HG03565 (cell line): ENCODE results near the gene MARS1.
"Not testable (repeated sequence)": the region's sequence is repeated elsewhere in the genome, so short reads cannot be mapped to it uniquely, and the experiment has no call there.

Source experiments
- ATAC-seq: cut with Tn5 transposase; IDR thresholded peaks from one replicate; pipeline ENCODE4 v1.9.1; 2021; ENCODE audit warnings: mild to moderate bottlenecking, moderate library complexity; ENCODE audit not compliant: unreplicated experiment

MARS1 gene

DNA sequence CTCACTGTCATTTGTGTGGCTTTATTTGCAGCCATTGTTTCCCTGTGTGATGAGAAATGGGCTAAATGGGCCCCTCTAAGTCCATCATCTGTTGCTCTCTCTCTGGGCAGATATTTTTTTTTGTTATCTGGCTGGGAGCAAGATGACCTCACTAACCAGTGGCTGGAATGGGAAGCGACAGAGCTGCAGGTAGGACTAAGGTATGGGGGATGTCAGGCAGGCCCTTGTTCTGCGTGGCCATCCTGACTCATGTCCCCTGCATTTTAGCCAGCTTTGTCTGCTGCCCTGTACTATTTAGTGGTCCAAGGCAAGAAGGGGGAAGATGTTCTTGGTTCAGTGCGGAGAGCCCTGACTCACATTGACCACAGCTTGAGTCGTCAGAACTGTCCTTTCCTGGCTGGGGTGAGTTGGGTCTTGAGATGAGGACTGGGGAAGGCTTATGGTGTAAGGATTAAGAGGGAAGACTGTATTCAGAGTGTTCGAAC lies 1.3 kb downstream of the MARS1 start:
- ATAC-seq, result no peak

DNA sequence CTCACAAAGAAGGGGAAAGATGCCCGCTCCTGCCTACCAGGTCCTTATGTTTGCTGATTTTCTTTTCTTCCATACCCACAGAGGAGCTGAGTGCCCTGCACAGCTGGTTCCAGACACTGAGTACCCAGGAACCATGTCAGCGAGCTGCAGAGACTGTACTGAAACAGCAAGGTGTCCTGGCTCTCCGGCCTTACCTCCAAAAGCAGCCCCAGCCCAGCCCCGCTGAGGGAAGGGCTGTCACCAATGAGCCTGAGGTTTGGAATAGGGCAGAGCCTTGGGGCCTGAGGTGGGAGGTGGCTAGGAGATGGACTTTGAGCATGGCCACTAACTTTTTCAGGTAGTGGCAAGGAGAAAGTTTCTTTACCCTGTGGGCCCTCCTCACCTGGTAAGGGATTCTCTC lies 2.3 kb downstream of the MARS1 start:
- ATAC-seq, result no peak

DNA sequence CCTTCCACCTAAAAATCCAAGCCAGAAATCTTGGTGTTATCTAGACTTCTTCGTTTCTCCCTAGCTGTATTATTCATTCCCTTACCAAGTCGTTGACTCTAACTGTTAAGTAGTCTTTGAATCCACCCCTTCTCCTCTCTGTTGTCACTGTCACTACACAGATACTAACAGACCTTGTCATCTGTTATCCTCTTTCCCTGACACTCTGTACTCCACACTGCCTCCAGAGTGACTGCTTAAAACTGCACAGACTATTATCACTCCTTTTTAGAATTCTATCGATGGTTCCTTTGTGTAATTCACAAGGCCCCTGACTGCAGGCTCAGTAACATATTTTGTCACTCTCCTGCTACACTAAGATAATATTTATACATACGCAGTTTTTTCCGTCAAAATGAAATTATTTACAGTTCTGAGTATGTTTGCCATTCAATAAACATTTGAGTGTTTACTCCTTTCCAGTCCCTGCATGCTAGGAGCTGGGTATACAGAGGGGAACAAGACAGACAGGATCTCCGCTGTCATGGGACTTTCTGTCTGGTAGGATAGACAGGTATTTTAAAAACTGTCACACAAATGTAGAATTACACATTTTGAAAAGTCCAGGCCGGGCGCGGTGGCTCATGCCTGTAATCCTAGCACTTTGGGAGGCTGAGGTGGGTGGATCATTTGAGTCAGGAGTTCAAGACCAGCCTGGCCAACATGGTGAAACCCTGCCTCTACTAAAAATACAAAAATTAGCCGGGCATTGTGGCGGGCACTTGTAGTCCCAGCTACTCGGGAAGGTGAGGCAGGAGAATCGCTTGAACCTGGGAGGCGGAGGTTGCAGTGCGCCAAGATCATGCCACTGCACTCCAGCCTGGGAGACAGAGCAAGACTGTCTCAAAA lies 3.8 kb downstream of the MARS1 start:
- ATAC-seq, result no peak

DNA sequence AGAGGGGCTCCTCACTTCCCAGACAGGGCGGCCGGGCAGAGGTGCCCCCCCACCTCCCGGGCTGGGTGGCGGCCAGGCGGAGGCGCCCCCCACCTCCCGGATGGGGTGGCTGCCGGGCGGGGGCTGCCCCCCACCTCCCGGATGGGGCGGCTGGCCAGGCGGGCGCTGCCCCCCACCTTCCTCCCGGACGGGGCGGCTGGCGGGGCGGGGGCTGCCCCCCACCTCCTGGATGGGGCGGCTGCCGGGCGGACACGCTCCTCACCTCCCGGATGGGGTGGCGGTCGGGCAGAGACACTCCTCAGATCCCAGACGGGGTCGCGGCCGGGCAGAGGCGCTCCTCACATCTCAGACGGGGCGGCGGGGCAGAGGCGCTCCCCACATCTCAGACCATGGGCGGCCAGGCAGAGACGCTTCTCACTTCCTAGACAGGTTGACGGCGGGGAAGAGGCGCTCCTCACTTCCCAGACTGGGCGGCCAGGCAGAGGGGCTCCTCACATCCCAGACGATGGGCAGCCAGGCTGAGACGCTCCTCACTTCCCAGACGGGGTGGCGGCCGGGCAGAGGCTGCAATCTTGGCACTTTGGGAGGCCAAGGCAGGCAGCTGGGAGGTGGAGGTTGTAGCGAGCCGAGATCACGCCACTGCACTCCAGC lies 7.3 kb downstream of the MARS1 start:
- ATAC-seq, result not testable (repeated sequence)

DNA sequence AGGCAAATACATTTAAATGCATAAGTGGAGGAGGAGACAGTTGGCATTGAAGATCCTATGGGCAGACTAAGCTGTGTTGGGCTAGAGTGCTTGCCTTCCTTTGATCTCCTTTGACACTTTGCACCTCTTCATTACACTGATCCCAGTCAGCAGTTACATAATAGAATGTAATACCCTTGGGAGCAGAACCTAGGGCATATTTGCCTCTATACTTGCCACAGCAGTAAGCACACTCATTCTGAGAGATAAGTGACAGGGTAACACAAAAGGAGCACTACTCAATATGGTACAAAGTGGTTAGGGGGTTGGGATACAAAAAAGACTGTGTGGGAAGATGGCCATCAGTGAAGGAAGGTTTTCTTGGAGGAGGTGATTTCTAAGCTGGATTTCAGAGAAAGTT lies 9.0 kb downstream of the MARS1 start:
- no peak for ATAC-seq

DNA sequence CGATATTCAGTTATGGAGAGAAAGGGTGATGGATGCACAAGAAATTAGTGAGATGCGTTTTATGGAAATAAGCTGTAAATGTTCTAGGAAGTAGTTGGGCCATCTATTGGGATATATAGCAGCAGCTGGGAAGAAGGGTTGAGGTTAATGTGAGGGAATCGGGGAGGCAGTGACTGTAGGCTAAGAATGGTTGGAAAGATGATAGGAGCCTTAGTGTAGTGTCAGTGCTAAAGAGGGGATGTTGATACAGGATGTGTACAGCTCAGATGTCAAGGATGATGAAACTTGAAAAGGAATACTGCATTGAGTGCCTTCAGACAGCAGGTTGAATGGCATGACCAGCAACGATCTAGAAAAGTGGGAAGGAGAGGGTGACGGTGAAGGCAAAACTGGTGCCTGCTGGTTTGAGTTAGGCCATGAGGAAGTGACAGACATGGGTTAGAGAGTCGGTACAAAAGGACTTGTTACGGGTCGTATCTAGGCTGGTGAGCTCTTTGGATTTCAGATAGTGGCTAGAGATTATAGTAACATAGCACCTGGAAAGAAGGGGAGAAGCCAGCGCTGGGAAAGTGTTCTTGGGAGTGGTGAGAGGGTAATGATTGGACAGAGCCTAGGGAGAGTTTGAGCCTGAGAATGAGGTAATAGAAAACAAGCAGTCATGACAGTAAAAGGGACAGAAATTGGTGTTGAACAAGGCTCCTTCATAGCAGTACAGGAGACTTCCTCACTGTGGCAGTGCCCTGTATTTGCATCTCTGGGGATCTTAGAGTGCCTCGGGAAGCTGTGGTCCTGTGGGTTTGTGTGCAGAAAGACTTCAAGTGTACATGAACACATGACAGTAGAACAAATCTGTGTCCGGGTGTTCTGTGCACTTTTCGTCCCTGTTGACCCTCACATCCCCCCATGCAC lies 9.6 kb downstream of the MARS1 start:
- ATAC-seq, result no peak

DNA sequence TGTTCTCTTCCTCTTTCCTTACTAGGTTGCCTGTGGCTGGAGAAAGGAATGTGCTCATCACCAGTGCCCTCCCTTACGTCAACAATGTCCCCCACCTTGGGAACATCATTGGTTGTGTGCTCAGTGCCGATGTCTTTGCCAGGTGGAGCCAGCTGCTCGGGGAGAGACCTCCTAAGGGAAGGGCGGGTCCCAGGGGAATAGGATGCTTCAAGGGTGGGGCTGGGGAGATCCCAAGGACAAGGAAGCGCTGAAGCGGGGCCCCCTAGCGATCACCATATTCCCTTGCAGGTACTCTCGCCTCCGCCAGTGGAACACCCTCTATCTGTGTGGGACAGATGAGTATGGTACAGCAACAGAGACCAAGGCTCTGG lies 10.2 kb downstream of the MARS1 start:
- no peak for ATAC-seq

DNA sequence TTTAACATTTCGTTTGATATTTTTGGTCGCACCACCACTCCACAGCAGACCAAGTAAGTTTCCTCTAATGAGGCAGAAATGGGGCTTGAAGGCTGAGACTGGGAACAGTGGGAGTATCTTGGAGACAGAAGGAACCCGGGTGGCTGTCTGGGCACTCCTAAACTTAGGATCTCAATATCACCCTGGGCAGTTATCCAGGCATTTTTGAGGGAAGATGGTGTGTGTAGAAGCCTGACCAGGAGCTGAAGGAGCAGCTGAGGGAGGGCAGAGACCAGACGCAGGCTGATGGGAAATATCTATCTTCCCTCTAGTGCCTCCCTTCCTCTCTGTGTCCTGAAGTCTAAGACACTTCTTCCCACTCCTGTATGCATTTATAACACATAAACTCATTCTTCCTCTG lies 10.7 kb downstream of the MARS1 start:
- ATAC-seq, result no peak

DNA sequence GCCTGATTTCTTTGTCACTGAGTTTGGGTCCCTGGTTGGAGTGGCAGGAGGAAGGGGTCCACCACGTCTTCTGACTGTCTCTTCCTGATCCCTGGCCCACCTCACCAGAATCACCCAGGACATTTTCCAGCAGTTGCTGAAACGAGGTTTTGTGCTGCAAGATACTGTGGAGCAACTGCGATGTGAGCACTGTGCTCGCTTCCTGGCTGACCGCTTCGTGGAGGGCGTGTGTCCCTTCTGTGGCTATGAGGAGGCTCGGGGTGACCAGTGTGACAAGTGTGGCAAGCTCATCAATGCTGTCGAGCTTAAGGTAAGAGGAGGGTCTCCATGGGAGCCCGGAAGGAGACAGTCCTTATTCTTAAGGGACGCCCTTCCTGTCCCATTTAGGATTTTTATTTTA lies 12.3 kb downstream of the MARS1 start:
- no peak for ATAC-seq

DNA sequence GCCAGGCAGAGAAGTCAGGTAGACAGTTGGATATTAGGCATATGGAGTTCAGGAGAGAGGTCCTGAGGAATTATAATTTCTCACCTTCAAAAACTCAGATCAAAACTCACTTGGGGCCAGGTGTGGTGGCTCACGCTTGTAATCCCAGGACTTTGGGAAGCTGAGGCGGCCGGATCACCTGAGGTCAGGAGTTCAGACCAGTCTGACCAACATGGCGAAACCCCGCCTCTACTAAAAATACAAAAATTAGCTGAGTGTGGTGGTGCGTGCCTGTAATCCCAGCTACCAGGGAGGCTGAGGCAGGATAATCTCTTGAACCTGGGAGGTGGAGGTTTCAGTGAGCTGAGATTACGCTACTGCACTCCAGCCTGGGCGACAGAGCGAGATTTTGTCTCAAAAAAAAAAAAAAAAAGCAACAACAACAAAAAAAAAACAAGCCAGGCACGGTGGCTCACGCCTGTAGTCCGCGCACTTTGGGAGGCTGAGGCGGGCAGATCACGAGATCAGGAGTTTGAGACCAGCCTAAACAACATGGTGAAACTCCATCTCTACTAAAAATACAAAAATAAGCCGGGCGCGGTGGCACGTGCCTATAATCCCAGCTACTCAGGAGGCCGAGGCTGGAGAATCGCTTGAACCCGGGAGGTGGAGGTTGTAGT lies 14.6 kb downstream of the MARS1 start:
- not testable (repeated sequence) for ATAC-seq

DNA sequence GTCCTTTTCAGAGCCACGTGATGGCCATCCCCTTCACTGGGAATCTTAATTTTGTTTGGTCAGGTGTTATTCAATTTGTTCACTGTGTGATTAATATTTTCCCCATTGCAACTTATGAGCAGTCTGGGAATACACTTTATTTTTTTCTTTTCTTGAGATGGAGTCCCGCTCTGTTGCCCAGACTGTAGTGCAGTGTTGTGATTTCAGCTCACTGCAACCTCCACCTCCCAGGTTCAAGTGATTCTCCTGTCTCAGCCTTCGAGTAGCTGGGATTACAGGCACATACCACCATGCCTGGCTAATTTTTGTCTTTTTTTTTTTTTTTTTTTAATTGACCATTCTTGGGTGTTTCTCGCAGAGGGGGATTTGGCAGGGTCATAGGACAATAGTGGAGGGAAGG lies 18.7 kb downstream of the MARS1 start:
- ATAC-seq, result not testable (repeated sequence)

DNA sequence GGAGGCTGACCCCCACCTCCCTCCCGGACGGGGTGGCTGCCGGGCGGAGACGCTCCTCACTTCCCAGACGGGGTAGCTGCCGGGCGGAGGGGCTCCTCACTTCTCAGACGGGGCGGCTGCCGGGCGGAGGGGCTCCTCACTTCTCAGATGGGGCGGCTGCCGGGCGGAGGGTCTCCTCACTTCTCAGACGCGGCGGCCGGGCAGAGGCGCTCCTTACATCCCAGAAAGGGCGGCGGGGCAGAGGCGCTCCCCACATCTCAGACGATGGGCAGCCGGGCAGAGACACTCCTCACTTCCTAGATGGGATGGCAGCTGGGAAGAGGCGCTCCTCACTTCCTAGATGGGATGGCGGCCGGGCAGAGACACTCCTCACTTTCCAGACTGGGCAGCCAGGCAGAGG lies 19.9 kb downstream of the MARS1 start:
- ATAC-seq, result not testable (repeated sequence)

DNA sequence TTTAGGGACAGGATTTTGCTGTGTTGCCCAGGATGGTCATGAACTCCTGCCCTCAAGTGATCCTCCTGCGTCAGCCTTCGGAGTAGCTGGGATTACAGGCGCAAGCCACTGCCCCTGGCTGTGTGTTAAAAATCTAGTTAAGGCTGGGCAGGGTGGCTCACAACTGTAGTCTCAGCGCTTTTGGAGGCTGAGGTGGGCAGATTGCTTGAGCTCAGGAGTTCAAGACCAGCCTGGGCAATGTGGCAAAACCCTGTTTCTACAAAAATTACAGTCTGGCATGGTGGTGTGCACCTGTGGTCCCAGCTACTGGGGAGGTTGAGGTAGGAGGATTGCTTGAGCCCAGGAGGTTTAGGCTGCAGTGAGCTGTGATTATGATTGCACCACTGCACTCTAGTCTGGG lies 23.3 kb downstream of the MARS1 start:
- no peak for ATAC-seq

DNA sequence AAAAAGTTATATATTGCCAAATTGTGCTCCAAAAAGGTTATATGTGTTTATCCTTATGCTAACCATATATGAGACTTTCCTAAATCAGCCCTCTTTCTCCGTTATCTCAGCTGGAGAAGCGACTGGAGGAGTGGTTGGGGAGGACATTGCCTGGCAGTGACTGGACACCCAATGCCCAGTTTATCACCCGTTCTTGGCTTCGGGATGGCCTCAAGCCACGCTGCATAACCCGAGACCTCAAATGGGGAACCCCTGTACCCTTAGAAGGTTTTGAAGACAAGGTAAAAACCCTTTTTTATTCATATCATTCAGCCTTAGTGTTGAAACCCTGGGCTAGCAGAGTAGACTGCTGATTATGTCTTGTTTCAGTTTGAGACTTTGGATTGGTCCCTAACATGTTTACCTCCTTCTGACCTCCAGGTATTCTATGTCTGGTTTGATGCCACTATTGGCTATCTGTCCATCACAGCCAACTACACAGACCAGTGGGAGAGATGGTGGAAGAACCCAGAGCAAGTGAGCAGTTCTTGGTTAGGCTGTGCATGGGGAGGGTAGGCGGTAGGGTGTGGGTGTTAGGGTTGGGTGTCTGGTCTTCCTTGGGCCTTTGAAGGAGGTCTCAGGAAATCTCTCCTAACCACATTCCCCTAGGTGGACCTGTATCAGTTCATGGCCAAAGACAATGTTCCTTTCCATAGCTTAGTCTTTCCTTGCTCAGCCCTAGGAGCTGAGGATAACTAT lies 23.9 kb downstream of the MARS1 start:
- ATAC-seq, result no peak

DNA sequence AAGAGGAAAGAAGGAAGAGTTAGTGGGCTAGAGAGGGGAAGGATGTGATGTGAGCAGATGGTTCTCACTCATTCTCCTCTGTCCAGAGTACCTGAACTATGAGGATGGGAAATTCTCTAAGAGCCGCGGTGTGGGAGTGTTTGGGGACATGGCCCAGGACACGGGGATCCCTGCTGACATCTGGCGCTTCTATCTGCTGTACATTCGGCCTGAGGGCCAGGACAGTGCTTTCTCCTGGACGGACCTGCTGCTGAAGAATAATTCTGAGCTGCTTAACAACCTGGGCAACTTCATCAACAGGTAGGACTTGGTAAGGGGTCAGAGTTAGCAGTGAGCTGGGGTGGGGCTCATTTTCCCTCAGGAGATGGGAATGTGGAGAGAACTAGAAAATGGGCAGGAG lies 24.8 kb downstream of the MARS1 start:
- ATAC-seq, result no peak

DNA sequence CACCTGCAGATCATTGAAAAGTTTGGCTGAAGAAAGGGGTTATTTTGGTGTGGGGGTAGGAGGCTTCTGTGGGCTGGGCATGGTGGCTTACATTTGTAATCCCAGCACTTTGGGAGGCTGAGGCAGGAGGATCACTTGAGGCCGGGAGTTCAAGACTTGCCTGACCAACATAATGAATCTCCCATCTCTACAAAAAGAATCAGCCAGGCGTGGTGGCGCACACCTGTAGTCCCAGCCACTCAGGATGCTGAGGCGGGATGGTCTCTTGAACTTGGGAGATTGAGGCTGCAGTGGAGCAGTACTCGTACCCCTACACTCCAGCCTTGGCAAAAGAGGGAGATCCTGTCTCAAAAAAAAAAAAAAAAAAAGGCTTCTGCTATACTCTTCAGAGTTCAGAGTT lies 25.4 kb downstream of the MARS1 start:
- no peak for ATAC-seq

DNA sequence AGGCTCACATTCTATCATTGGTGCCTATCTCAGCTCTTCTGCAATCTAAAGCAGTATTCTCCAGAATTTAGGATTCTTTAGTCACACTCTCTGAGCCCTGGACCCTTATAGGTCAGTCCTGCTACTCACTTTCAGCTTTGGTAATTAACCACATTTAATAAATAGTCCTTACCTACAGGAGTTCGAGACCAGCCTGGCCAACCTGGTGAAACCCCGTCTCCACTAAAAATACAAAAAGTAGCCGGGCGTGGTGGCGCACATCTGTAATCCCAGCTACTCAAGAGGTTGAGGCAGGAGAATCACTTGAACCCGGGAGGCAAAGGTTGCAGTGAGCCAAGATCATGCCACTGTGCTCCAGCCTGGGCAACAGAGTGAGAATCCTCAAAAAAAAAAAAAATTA lies 25.8 kb downstream of the MARS1 start:
- ATAC-seq, result not testable (repeated sequence)

DNA sequence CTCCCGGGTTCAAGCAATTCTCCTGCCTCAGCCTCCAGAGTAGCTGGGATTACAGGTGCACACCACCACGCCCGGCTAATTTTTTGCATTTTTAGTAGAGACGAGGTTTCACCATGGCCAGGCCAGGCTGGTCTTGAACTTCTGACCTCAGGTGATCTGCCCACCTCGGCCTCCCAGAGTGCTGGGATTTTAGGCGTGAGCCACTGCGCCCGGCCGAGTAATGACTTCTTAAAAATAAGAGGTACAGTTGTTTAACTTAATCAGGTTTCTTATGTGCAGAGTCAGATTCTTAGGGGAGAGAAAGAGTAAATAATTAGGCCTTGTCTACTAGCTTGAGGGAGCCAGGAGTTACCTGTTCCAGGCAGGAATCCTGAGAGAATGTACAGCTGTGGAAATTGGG lies 26.4 kb downstream of the MARS1 start:
- not testable (repeated sequence) for ATAC-seq

DNA sequence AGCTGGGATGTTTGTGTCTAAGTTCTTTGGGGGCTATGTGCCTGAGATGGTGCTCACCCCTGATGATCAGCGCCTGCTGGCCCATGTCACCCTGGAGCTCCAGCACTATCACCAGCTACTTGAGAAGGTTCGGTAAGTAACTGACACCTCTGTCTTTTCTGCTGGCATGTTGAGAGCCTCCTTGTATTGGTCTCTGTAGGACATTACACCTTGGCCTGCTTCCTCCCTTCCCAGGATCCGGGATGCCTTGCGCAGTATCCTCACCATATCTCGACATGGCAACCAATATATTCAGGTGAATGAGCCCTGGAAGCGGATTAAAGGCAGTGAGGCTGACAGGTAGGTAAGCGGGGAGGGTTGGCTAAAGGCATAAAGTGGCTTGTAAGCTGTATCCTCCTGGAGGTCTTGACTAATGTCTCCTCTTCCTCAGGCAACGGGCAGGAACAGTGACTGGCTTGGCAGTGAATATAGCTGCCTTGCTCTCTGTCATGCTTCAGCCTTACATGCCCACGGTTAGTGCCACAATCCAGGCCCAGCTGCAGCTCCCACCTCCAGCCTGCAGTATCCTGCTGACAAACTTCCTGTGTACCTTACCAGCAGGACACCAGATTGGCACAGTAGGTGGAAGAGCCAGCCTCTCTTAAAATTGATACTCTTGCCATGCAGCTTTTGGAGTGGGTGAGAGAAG lies 27.0 kb downstream of the MARS1 start:
- no peak for ATAC-seq
